Smooth muscle cell (in vitro differentiated cells): ENCODE measurements around the gene L3MBTL4. TPM values are rescaled to one million over a fixed set of nuclear protein-coding genes. Genes with fewer than 3 reads are reported as not detected.

ENCODE experiments used
- DNase-seq: peaks from one replicate; lab custom pipeline; 2025; ENCODE audit not compliant: unreplicated experiment; lab: John Stamatoyannopoulos, UW
- H2AFZ ChIP-seq: fragments of 200-600 bp; sonication (generic); 2 replicates; pipeline ENCODE4 v1.6.0; 2016; ENCODE audit warnings: antibody characterized with exemption, low read depth, mild to moderate bottlenecking
- H3F3A ChIP-seq: fragments of 200-600 bp; sonication (generic); 2 replicates; pipeline ENCODE4 v1.6.0; 2017; ENCODE audit warnings: antibody characterized with exemption, low read depth
- H3K27ac ChIP-seq: fragments of 200-600 bp; sonication (generic); 2 replicates; pipeline ENCODE4 v1.5.1; 2016; ENCODE audit warnings: low read depth, mild to moderate bottlenecking
- H3K27me3 ChIP-seq: fragments of 200-600 bp; sonication (generic); 2 replicates; pipeline ENCODE4 v1.6.1; 2016; ENCODE audit warnings: low read depth, mild to moderate bottlenecking
- H3K36me3 ChIP-seq: fragments of 200-600 bp; sonication (generic); 2 replicates; pipeline ENCODE4 v1.5.1; 2016; ENCODE audit warnings: low read depth
- H3K4me1 ChIP-seq: fragments of 200-600 bp; sonication (generic); 2 replicates; pipeline ENCODE4 v1.5.1; 2016; ENCODE audit warnings: low read depth
- H3K4me2 ChIP-seq: fragments of 200-600 bp; sonication (generic); 2 replicates; pipeline ENCODE4 v1.6.0; 2016; ENCODE audit warnings: mild to moderate bottlenecking
- H3K4me3 ChIP-seq: fragments of 200-600 bp; sonication (generic); 2 replicates; pipeline ENCODE4 v1.5.1; 2016; ENCODE audit warnings: mild to moderate bottlenecking
- H3K79me2 ChIP-seq: fragments of 200-600 bp; sonication (generic); 2 replicates; pipeline ENCODE4 v1.6.0; 2016; ENCODE audit warnings: low read depth, mild to moderate bottlenecking
- H3K9ac ChIP-seq: fragments of 200-600 bp; sonication (generic); 2 replicates; pipeline ENCODE4 v1.6.0; 2016; ENCODE audit warnings: low read depth
- H3K9me3 ChIP-seq: fragments of 200-600 bp; sonication (generic); replicated peaks from 2 replicates; pipeline ENCODE4 v1.5.1; 2016; ENCODE audit warnings: low read depth
- H4K20me1 ChIP-seq: fragments of 200-600 bp; sonication (generic); 2 replicates; pipeline ENCODE4 v1.6.0; 2016; ENCODE audit warnings: low read depth
- CTCF ChIP-seq: fragments of 200-600 bp; sonication (generic); IDR thresholded peaks from 2 replicates; pipeline ENCODE4 v1.5.1; 2017; ENCODE audit warnings: borderline replicate concordance, mild to moderate bottlenecking, antibody characterized with exemption; ENCODE audit not compliant: insufficient read depth, poor library complexity, severe bottlenecking
- WGBS: methylation state at CpG from one replicate; pipeline ENCODE4 v1.1.7; 2016; ENCODE audit warnings: low lambda C conversion rate; 5-methylcytosine and 5-hydroxymethylcytosine counted together
- polyA plus RNA-seq: library from polyadenylated mRNA; unstranded; fragments of >200 nt; fragmentation: Nextera tagmentation; extraction: Ambion mirVana; gene quantifications from 2 replicates; pipeline ENCODE4 v1.2.1, GENCODE V29; 2016
- total RNA-seq: library from RNA; depleted of rRNA; stranded (reverse); fragments of >200 nt; gene quantifications from 2 replicates; pipeline ENCODE4 v1.2.3, GENCODE V29; 2014

The L3MBTL4 gene
- total and polyA plus RNA-seq, 2 experiments from 2014 or later: 3.4 TPM; not detected in 1

DNA sequence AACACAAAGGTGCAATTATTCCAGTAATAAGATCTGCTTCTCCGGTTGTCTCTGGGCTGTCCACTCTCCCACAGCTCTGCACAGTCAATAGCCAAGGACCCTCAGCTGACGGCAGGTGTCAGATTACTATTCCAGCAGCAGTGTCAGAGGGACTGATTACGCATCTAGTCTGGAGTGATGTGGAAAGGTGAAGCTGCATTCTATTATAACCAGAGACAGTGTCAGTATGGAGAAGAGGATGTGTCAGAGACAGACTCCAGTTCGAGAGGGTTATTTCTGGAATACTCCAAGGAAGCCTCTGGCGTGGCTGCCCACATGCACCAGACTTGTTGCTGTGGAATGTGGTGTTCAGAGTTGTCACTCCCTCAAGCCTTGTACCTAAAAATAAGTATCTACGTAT lies 355.8 kb downstream of the L3MBTL4 start:
- peak overlapping the region; percentile 43 for H3K4me2 ChIP-seq
- no peaks in the 10 kb centered on the region for H3K79me2 ChIP-seq
- no peak overlapping the region for H2AFZ ChIP-seq
- H3K4me1 ChIP-seq: peaks cover 35% of the 10 kb centered on the region
- no peak overlapping the region for H3K9ac ChIP-seq
- DNase-seq: no peak
- peak overlapping the region; percentile 33 for H3K27ac ChIP-seq
- peaks cover 3% of the 10 kb centered on the region for H3F3A ChIP-seq
- 21% methylated on average over 6 of the region's 6 CpGs for WGBS
- no peaks in the 10 kb centered on the region for H3K36me3 ChIP-seq
- no peaks in the 10 kb centered on the region for H3K9me3 ChIP-seq
- no peak for TF ChIP-seq CTCF
- peaks cover 32% of the 10 kb centered on the region for H3K27me3 ChIP-seq
- H4K20me1 ChIP-seq: no peaks in the 10 kb centered on the region
- H3K4me3 ChIP-seq: no peak overlapping the region

GRCh38 chr18:6057604-6058003 lies 357.1 kb downstream of the L3MBTL4 start:
- Histone ChIP-seq H3K9me3 (no peaks in the 10 kb centered on the region), H3F3A (peaks cover 5% of the 10 kb centered on the region), H3K4me1 (peaks cover 35% of the 10 kb centered on the region), H3K4me2 (no peak overlapping the region), H3K27ac (no peak overlapping the region), H3K4me3 (no peak overlapping the region), H3K36me3 (no peaks in the 10 kb centered on the region), H4K20me1 (no peaks in the 10 kb centered on the region), H3K9ac (no peak overlapping the region), H3K27me3 (peaks cover 42% of the 10 kb centered on the region), H2AFZ (no peak overlapping the region), H3K79me2 (no peaks in the 10 kb centered on the region)
- WGBS: 86% methylated on average over 3 of the region's 3 CpGs
- DNase-seq: no peak
- TF ChIP-seq CTCF: no peak

GRCh38 chr18:6056171-6056910 lies 358.4 kb downstream of the L3MBTL4 start:
- H3K4me3 ChIP-seq: no peak overlapping the region
- peak overlapping the region; percentile 1 for H3K9ac ChIP-seq
- no peak for TF ChIP-seq CTCF
- H3F3A ChIP-seq: peaks cover 5% of the 10 kb centered on the region
- H3K4me1 ChIP-seq: peaks cover 35% of the 10 kb centered on the region
- peak overlapping the region; percentile 55 for H3K27ac ChIP-seq
- H4K20me1 ChIP-seq: no peaks in the 10 kb centered on the region
- H3K27me3 ChIP-seq: peaks cover 45% of the 10 kb centered on the region
- WGBS: 30% methylated on average over 7 of the region's 7 CpGs
- no peak for DNase-seq
- no peaks in the 10 kb centered on the region for H3K36me3 ChIP-seq
- H3K4me2 ChIP-seq: peak overlapping the region; percentile 64
- no peaks in the 10 kb centered on the region for H3K79me2 ChIP-seq
- H3K9me3 ChIP-seq: no peaks in the 10 kb centered on the region
- H2AFZ ChIP-seq: no peak overlapping the region

DNA sequence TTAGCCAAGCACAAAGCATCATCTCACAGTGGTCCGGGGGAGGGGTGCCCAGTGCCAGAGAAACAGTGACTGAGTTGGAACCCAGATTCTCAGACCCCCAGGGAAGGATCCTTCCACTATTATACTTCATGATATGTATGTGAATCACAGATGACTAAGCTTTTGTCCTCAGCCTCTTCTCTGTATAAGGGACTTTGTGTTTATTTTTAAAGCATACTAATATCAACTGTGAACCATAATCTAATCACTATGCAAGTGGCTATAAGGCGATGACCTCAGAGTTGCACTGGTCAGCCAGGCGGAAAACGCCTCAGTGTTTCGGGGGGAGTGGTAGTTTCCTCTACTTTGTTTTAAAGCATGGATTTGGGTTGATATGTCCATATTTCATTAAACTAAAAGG lies 359.0 kb downstream of the L3MBTL4 start:
- Histone ChIP-seq H3K9me3 (no peaks in the 10 kb centered on the region), H3K4me2 (peak overlapping the region; percentile 64), H3K4me1 (peaks cover 35% of the 10 kb centered on the region), H3K27ac (peak overlapping the region; percentile 55), H4K20me1 (no peaks in the 10 kb centered on the region), H3K27me3 (peaks cover 43% of the 10 kb centered on the region), H3F3A (peaks cover 5% of the 10 kb centered on the region), H3K36me3 (no peaks in the 10 kb centered on the region), H3K79me2 (no peaks in the 10 kb centered on the region), H2AFZ (no peak overlapping the region), H3K4me3 (no peak overlapping the region), H3K9ac (peak overlapping the region; percentile 1)
- WGBS: 35% methylated on average over 5 of the region's 5 CpGs
- no peak for DNase-seq
- TF ChIP-seq CTCF: no peak
